Non-pigmented ciliary epithelial cell (primary cell): Measurements from ENCODE around the gene TPSAB1.
"Not testable (repeated sequence)": the region's sequence is repeated elsewhere in the genome, so short reads cannot be mapped to it uniquely, and the experiment has no call there.

Source experiments
- DNase-seq: peaks from one replicate; pipeline ENCODE4 v3.0.0-alpha.2; 2010; ENCODE audit warnings: low read depth

The TPSAB1 gene

DNA sequence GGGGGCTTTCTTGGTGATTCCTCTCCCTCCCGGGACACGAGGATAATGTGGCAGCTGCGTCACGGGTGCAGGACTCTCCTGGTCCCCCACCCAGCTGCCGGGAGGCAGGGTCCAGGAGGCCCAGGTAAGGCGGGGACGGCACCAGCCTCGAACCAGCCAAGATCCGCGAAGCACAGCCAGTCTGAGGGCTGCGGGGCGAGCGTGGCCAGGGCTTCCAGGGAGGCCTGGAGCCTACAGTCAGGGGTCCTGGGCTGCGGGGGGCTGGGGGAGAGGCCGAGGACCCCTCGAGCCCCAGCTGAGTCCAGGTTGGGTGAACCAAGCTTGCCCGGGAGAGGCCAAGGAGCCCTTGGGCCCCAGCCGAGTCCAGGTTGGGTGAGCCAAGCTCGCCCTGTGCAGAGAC, 25.3 kb downstream of the TPSAB1 start:
- no peak for DNase-seq

GRCh38 chr16:1269418-1269817, 28.9 kb downstream of the TPSAB1 start:
- not testable (repeated sequence) for DNase-seq

DNA sequence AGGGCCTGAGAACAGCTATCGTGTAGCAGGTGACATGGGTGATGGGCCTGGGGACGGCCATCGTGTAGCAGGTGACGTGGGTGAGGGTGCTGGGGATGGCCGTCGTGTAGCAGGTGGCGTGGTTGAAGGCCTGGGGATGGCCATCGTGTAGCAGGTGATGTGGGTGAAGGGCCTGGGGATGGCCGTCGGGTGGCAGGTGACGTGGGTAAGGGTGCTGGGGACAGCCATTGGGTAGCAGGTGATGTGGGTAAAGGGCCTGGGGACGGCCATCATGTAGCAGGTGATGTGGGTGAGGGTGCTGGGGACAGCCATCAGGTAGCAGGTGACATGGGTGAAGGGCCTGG, 30.8 kb downstream of the TPSAB1 start:
- no peak for DNase-seq

DNA sequence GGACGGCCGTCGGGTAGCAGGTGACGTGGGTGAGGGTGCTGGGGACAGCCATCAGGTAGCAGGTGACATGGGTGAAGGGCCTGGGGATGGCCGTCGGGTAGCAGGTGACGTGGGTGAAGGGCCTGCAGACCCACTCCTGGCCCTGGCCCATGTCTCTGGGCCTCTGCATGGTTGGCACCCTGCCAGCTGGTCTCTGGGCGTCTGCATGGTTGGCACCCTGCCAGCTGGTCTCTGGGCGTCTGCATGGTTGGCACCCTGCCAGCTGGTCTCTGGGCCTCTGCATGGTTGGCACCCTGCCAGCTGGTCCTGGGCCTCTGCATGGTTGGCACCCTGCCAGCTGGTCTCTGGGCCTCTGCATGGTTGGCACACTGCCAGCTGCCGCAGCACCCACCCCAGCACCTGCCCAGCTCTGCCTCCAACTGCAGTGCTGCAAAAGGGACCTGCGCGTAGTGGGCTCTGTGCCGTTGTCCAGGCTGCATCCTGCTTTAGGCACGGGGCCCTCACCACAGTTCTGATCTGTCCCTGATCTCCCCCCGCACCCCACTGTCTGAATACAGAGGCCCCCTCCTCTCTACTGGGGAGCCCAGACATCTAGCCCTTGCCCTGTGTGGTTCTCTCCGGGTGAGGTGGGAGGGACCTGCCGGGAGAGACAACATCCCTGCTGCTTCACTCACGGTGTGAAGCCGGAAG, 31.4 kb downstream of the TPSAB1 start:
- DNase-seq = not testable (repeated sequence)

- no peak for DNase-seq
These were observed 32.1 kb downstream of the TPSAB1 start for GRCh38 chr16:1272453-1273198.

DNA sequence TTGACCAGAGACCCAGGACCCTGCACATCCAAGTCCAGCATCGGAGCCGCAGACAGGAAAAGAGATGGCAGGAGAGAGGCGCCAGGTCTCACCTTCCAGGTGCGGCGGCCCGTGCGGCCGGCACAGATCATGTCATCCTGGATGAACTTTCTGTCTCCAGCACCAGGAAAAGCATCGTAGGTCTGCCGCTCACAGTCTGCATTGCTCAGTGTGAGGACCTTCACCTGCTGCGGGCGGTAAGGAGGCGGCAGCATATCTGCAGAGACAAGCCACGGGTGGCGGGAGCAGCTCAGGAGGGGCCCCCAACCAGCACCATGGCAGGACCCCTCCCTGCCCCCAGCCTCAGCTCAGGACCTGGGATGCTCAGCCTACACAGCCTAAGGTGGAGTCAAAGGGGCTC, 33.3 kb downstream of the TPSAB1 start:
- no peak for DNase-seq

GRCh38 chr16:1274767-1275166, 34.3 kb downstream of the TPSAB1 start:
- DNase-seq = no peak

DNA sequence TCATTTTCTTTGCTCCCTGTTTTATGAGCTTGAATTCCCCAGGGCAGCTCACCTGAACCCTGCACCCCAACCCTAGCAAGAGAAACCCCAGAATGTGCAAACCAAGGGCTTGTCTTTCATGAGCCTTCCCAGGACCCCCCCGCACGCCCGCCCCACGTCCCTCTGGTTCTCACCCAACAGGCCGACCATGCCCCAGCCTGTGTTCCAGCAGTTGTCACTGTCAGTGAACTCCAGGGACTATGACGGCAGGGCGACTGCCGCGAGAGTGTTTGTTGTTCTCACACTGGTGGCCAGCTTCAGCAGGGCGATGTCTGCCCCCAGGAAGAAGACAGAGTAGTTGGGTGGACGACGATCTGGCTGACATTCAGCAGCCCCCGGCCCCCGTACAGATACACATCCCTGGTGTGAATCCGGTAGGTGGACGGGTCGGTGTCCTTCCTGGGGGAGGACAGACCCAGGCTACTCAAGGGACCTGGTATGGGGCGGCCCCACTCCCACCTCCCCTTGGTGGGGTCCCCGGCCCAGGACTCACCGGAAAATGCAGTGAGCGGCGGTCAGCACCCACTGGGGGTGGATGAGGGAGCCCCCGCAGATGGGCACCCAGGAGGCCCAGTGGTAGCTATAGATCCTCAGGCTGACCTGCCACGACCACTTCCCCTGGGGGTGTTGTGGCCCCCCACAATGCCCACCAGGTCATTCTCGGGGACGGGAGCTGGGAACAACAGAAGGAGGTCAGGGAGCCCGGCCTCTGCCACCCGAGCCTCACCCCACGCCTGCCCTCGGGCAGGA, 35.5 kb downstream of the TPSAB1 start:
- DNase-seq = no peak

- DNase-seq = no peak
These were observed 36.0 kb downstream of the TPSAB1 start for GRCh38 chr16:1276580-1276878.

GRCh38 chr16:1277151-1277598, 36.7 kb downstream of the TPSAB1 start:
- DNase-seq = no peak

- no peak for DNase-seq
These were observed 37.2 kb downstream of the TPSAB1 start for GRCh38 chr16:1277617-1278282.

DNA sequence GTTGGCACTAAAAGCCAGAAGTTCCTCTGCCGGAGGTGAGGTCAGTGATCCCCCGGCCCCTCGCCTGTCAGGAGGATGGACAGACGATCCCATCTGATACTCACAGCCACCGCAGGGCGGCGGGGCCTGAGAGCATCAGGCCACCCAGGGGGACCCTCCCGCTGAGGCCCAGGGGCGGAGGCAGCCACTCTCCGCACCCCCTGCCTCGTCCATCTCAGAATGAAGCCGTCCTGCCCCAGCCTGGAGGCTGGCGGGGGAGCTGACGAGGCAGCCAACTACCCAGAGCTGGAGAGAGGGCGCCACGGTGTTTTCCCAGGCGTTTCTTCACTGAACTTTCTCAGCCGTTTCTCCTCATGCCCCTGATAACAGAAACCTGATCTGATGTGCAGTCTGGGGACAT, 38.0 kb downstream of the TPSAB1 start:
- DNase-seq = no peak

DNA sequence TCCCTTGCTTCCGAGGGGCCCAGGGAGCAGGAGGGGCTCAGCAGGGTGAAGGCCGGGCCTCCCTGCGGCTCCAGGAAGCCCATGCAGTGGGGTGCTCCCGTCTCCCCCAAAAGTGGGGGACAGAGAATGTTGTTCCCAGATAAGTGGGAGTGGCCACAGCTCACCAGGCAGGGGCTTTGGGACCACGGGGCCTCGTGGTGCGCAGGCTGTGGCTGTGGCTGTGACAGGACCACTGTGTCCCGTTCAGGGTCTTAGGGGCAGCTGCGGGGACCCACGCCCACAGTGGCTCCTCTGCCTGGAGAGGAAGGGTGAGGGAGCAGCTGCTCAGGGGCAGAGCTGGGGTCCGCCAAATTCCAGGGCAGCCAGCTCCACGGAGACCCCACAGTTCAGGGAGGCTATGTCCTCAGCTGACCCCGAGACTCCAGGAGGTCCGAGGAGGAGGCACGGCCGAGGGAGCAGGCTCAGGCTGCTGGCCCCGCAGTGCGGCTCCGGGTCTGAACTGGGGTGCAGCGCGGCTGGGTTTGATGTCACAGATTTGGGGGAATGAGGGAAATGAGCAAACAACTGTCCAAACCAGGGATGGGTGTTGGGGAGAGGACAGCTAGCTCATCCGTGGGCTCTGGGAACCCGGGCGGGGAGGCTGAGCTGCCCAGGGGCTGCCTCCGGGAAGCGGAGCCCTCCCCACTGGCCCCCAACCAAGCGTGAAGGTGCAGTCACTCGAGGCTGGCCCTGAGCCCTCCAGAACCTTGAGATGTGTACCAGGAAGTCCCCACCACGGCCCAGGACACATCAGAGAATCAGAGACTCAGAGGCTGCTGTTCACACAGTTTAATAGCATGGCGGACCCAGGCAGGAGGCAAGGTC, 38.8 kb downstream of the TPSAB1 start:
- DNase-seq = no peak

DNA sequence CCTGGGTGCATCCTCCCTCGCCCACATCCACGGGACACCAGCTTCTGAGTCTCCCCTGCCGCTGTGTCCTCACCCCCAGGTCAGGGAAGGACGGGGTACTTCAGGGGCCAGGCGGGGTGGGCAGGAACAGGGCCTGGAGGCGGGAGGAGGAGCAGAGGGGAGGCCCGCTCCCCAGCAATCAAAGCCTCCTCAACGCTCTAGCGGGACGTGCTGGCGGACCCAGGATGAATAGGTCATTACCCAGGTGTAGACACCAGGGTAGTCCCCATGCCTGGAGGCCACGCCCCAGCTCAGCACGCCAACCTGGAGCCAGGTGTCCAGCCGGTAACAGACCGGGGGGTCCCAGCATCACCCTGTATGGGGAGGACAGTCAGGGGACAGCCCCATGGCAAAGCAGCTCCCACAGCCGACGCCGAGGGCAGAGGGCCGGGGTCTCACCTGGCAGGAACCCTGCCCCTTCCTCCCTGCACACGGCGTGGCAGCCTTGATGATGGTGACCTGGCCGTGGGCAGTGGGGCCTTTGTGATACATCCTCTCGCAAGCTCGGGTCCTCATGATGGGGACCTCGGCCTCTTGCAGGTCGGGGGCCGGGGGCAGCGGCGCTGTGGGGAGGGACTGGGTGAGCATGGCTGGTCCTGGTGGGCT, 39.6 kb downstream of the TPSAB1 start:
- DNase-seq = no peak

GRCh38 chr16:1280783-1281182, 40.3 kb downstream of the TPSAB1 start:
- DNase-seq = no peak

DNA sequence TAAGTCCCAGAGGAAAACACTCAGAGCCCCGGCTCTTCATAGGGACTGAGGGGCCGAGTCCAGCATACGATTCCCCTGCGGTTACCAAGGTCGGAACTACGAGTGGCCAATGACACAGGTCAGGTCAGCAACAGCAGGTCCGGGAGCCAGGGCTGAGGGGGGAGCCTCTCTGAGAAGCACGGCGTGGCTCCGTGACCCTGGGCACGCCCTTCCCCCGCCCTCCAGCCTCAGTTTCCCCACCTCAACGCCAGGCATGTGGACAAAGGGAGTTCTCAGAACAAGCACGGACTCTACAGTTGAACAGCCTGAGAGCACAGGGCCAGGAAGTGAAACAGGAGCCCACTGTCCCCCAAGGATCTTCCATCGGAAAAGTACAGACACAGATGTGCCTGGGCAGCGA, 41.0 kb downstream of the TPSAB1 start:
- no peak for DNase-seq

DNA sequence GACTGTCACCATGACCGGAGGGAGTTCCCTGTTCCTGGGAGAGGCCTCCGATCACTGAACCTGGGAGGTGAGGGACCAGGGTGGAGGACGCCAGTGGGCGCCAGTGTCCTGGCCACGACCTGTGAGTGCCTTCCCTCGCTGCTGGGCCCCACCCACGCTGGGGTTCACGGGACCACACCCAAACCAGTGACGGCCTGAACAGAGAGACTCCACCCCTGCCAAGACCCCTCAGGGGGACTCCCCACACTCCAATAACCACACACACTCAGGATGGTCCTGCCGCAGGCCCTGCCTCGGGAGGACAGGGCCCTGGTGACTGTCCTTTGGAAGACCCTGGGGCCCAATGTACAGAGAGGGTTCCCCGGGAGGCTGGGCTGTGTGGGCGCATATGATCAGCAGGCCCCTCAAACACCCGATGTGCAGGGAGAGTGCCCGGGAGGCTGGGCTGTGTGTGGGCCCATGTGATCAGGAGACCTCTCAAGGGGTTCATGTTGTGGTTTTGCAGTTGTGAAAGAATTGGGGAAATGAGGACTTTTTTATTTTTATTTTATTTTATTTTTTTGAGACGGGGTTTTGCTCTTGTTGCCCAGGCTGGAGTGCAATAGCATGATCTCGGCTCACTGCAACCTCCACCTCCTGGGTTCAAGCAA, 41.9 kb downstream of the TPSAB1 start:
- DNase-seq = no peak

DNA sequence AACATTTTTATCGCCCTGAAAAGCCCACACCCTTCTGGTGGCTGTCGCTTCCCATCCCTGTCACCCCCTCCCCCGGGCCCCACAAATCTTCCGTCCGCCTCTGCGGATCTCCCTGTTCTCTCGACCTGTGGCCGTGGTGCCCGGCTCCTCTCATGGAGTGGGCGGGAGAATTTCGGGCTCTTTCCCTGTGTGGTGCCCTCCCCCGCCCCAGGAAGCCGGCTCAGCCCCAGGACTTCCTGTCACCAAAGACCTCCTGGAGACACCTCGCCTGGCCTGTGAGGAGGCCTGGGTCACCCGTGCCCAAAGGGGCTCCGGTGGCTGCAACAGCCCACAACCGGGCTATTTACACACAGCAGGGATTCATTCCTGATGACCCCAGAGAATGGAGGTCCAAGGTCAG, 42.8 kb downstream of the TPSAB1 start:
- DNase-seq = no peak

- no peak for DNase-seq
These were observed 43.6 kb downstream of the TPSAB1 start for GRCh38 chr16:1283996-1284616.
